ENCODE data around the gene RPN2.

The RPN2 gene

DNA sequence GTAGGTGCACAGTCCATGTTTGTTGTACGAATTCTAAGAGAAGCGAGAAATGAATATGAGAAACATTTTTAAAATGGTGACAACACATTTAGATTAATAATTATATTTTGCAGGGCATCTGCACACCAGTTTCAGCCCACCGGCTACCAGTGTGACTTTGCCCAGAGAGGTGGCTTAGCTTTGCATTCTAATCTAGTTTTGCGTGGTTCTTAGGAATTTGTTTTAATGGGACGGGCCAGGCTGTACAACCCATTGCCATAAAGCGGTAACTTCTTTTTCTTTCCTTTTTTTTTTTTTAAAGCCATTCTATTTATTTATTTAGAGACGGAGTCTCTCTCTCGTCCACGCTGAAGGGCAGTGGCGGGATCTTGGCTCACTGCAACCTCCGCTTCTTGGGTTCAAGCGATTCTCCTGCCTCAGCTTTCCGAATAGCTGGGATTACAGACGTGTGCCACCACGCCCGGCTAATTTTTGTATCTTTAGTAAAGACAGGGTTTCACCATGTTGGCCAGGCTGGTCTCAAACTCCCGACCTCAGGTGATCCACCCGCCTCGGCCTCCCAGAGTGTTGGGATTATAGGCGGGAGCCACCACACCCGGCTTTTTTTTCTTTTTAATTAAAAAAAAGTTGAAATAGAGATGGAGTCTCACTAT, 111.2 kb downstream of the RPN2 start:
- Histone ChIP-seq H3K9me3 (ENCODE audit: control insufficient read depth, insufficient read depth, low read length) (no peaks in the 10 kb centered on the region), H3K27me3 (ENCODE audit: control insufficient read depth, insufficient read depth, low read length) (no peaks in the 10 kb centered on the region), H3K4me1 (ENCODE audit: control insufficient read depth, insufficient read depth, low read length) (no peaks in the 10 kb centered on the region), H3K36me3 (ENCODE audit: control insufficient read depth, insufficient read depth, low read length) (no peaks in the 10 kb centered on the region), H3K27ac (ENCODE audit: low read length) (no peak overlapping the region), H3K4me3 (ENCODE audit: low read length) (peak overlapping the region; percentile 88; the same call in 1 of the 2 replicates)
- WGBS (ENCODE audit: insufficient coverage, insufficient read length) = no CpG with 5 or more reads among the region's 21 CpGs
- DNase-seq (ENCODE audit: low read depth, low spot score) = no peak

Measured in iPS DF 6.9 (cell line).